Transverse colon (tissue), 4 donors: ENCODE results near the gene ABHD16B. TPM values are rescaled to one million over a fixed set of nuclear protein-coding genes. Genes with fewer than 3 reads are reported as not detected.

Experiments
- DNase-seq: peaks from one replicate; pipeline ENCODE4 v3.0.0-alpha.2; 2019
- H3K27ac ChIP-seq, 4 donors: fragments of 200-600 bp; sonication (generic); 2 replicates each; pipeline ENCODE4 v1.5.1; 2016 to 2018; ENCODE audit warnings: inconsistent platforms in 4 of 4
- H3K27me3 ChIP-seq: fragments of 200-600 bp; sonication (generic); 2 replicates; pipeline ENCODE4 v1.5.1; 2017; ENCODE audit warnings: inconsistent platforms
- H3K36me3 ChIP-seq, 4 donors: fragments of 200-600 bp; sonication (generic); 2 replicates each; pipeline ENCODE4 v1.5.1; 2017 to 2019; ENCODE audit warnings: inconsistent platforms in 4 of 4
- H3K4me1 ChIP-seq, 4 donors: fragments of 200-600 bp; sonication (generic); 2 replicates each; pipeline ENCODE4 v1.5.1; 2017 to 2020; ENCODE audit warnings: inconsistent platforms in 4 of 4
- H3K4me3 ChIP-seq, 4 donors: fragments of 200-600 bp; sonication (generic); 1 replicate in 1 of 4; 2 replicates in 3 of 4; pipeline versions ENCODE4 v1.5.1 to v1.6.1; 2017 to 2019; ENCODE audit warnings: inconsistent platforms in 4 of 4
- H3K9me3 ChIP-seq, 2 donors: fragments of 200-600 bp; sonication (generic); 2 replicates each; pipeline ENCODE4 v1.5.1; 2017 to 2019; ENCODE audit warnings: inconsistent platforms in 2 of 2
- EP300 ChIP-seq: sonication (generic); formaldehyde crosslinking; IDR thresholded peaks from one replicate; pipeline ENCODE4 v1.6.1; 2017; ENCODE audit warnings: antibody characterized with exemption, low read depth
- POLR2A ChIP-seq: fragments of 450-650 bp; IDR thresholded peaks from one replicate; pipeline ENCODE4 v1.6.1; 2016; ENCODE audit warnings: antibody characterized with exemption, mild to moderate bottlenecking, moderate library complexity
- POLR2AphosphoS5 ChIP-seq, 3 donors: sonication (generic); formaldehyde crosslinking; IDR thresholded peaks; one replicate each; pipeline ENCODE4 v1.6.1; 2016; ENCODE audit warnings: antibody characterized with exemption in 3 of 3
- WGBS, 2 donors: methylation state at CpG; one replicate each; pipeline ENCODE4 v1.1.5; 2018; ENCODE audit warnings: low coverage in 1 of 2; 5-methylcytosine and 5-hydroxymethylcytosine counted together
- in situ Hi-C, 4 donors: fragments of 200-750 bp; cut with MboI; loops; one replicate each; pipeline versions ENCODE4 v1.15.0 to v1.15.1; 2017; ENCODE audit warnings: low sequenced_read_pairs in 3 of 4, low pct_ligation_motif_present in 1 of 4, low pct_unique_long_range_greater_than_20kb in 1 of 4
- intact Hi-C: fragments of 100-400 bp; cut with DNase I; formaldehyde crosslinking; loops from one replicate; pipeline ENCODE4 v1.15.1; 2023; ENCODE audit warnings: low total_unique reads
- total RNA-seq, 4 donors: library from RNA; depleted of rRNA; stranded (reverse); fragments of >200 nt; gene quantifications; one replicate each; pipeline ENCODE4 v1.1.0, GENCODE V29; 2016
- TF ChIP-seq, protein P1 (sequence below), 5 experiments: fragments of 200-600 bp in 3 of 5; fragments of 450-650 bp in 2 of 5; sonication (generic) in 3 of 5; IDR thresholded peaks; 1 replicate in 2 of 5; 2 replicates in 3 of 5; pipeline ENCODE4 v1.5.1; 2016 to 2017; ENCODE audit warnings: antibody characterized with exemption in 5 of 5, inconsistent platforms in 3 of 5, mild to moderate bottlenecking in 2 of 5, moderate library complexity in 1 of 5

Gene ABHD16B
- total RNA-seq, 4 donors from 2014 or later: not detected

- intact Hi-C loops (no loop called here), in situ Hi-C loops (no loop called here)
- H3K36me3 ChIP-seq: peaks cover 0 to 12% (median 5%) of the 10 kb centered on the region in 4 donors
- peaks cover under 1 to 16% (median 8%) of the 10 kb centered on the region in 4 donors for H3K4me1 ChIP-seq
- H3K27me3 ChIP-seq: no peaks in the 10 kb centered on the region
- 90% methylated on average over 28 of the region's 29 CpGs; no CpG with 5 or more reads in 1 of the 2 donors for WGBS, 2 donors
- TF ChIP-seq EP300 (no peak), POLR2AphosphoS5 (IDR thresholded peaks at IDR 0.05) (no peak), POLR2A (no peak)
- TF ChIP-seq, protein P1, sequence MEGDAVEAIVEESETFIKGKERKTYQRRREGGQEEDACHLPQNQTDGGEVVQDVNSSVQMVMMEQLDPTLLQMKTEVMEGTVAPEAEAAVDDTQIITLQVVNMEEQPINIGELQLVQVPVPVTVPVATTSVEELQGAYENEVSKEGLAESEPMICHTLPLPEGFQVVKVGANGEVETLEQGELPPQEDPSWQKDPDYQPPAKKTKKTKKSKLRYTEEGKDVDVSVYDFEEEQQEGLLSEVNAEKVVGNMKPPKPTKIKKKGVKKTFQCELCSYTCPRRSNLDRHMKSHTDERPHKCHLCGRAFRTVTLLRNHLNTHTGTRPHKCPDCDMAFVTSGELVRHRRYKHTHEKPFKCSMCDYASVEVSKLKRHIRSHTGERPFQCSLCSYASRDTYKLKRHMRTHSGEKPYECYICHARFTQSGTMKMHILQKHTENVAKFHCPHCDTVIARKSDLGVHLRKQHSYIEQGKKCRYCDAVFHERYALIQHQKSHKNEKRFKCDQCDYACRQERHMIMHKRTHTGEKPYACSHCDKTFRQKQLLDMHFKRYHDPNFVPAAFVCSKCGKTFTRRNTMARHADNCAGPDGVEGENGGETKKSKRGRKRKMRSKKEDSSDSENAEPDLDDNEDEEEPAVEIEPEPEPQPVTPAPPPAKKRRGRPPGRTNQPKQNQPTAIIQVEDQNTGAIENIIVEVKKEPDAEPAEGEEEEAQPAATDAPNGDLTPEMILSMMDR (IDR thresholded peaks at IDR 0.05): no peak
- H3K27ac ChIP-seq: no peak overlapping the region
- no peak for DNase-seq
- H3K9me3 ChIP-seq: no peaks in the 10 kb centered on the region
- H3K4me3 ChIP-seq: no peak overlapping the region
Measured at GRCh38 chr20:63891061-63892002, 30.0 kb downstream of the ABHD16B start.

DNA sequence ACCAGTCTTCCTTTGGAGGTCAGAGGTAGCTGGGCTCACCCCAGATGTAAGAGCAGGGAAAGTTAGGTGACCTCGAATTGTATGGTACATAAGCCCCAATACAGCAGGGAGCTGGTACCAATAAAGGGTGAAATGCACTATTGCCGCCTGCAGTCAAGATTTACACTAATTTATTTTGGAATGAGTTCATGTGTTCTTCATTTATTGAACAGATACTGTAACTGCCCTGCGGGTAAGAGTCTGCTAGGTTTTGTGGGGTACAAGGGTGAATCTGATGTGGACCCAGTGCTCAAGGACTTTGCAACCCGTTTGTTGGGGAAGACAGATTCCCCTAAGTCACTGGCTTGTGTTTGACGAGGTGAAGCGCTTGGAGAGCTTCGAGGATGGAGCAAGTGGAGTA, 31.1 kb downstream of the ABHD16B start:
- no peak for DNase-seq
- Histone ChIP-seq H3K27ac (no peak overlapping the region), H3K4me1 (peaks cover 11 to 27% (median 18%) of the 10 kb centered on the region in 4 donors), H3K9me3 (no peaks in the 10 kb centered on the region), H3K36me3 (peaks cover 0 to 12% (median 5%) of the 10 kb centered on the region in 4 donors), H3K27me3 (no peaks in the 10 kb centered on the region), H3K4me3 (no peak overlapping the region)
- intact Hi-C loops (no loop called here), in situ Hi-C loops (no loop called here)
- TF ChIP-seq, protein P1 (IDR thresholded peaks at IDR 0.05): no peak
- TF ChIP-seq EP300 (no peak), POLR2AphosphoS5 (IDR thresholded peaks at IDR 0.05) (no peak), POLR2A (no peak)
- WGBS, 2 donors: 83 to 85% methylated on average over 1 to 7 of the region's 7 CpGs

DNA sequence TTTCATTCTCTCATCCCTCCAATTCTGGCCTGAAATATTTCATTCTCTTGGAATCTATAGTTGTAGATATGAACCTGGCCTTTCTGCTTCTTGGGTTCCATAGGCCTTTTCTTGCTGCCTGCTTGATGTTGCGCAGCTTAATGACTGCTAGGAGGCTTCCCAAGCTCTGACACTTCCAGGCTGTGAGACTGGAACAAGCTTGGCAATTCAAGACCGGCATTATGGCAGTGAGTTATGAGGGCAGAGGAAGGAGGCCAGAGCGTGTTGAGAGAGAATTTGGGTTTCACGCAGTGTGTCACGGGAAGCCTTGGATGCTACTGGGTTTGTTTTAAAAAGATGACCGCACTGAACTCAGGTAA, 32.7 kb downstream of the ABHD16B start:
- Histone ChIP-seq H3K36me3 (peaks cover 0 to 10% (median 4%) of the 10 kb centered on the region in 4 donors), H3K4me1 (peaks cover 16 to 42% (median 25%) of the 10 kb centered on the region in 4 donors), H3K4me3 (peak overlapping the region in 2 of 4 donors; percentile 73 to 82), H3K27me3 (no peaks in the 10 kb centered on the region), H3K9me3 (no peaks in the 10 kb centered on the region), H3K27ac (peak overlapping the region; percentile 85 to 94 (median 92))
- 23% methylated on average over 6 of the region's 6 CpGs; no CpG with 5 or more reads in 1 of the 2 donors for WGBS, 2 donors
- in situ Hi-C loops: no loop called here
- DNase-seq: no peak
- TF ChIP-seq, protein P1 (IDR thresholded peaks at IDR 0.05): no peak
- no peak for TF ChIP-seq POLR2A
- TF ChIP-seq EP300: no peak
- TF ChIP-seq POLR2AphosphoS5 (IDR thresholded peaks at IDR 0.05): no peak
- intact Hi-C loops: no loop called here
